Thyroid gland (tissue), 4 donors: ENCODE data around the gene SHISA7. TPM values are rescaled to one million over a fixed set of nuclear protein-coding genes. Genes with fewer than 3 reads are reported as not detected.

Source experiments
- DNase-seq, 2 donors: peaks; one replicate each; pipeline ENCODE4 v3.0.0-alpha.2; 2019
- H3K27ac ChIP-seq, 3 donors: fragments of 200-600 bp; sonication (generic); 1 replicate in 2 of 3; 2 replicates in 1 of 3; pipeline ENCODE4 v1.5.1; 2016 to 2019; ENCODE audit warnings: mild to moderate bottlenecking in 1 of 3, moderate library complexity in 1 of 3
- H3K27me3 ChIP-seq: fragments of 200-600 bp; sonication (generic); one replicate; pipeline ENCODE4 v1.5.1; 2019
- H3K36me3 ChIP-seq, 2 donors: fragments of 200-600 bp; sonication (generic); one replicate each; pipeline ENCODE4 v1.5.1; 2016 to 2019
- H3K4me1 ChIP-seq, 2 donors: fragments of 200-600 bp; sonication (generic); one replicate each; pipeline ENCODE4 v1.5.1; 2017 to 2019
- H3K4me3 ChIP-seq, 3 donors: fragments of 200-600 bp; sonication (generic); replicated peaks in 1 of 3; 1 replicate in 2 of 3; 2 replicates in 1 of 3; pipeline ENCODE4 v1.5.1; 2016; ENCODE audit warnings: mild to moderate bottlenecking in 1 of 3
- H3K9me3 ChIP-seq: fragments of 200-600 bp; sonication (generic); one replicate; pipeline ENCODE4 v1.5.1; 2017
- CTCF ChIP-seq, 6 experiments: fragments of 200-600 bp in 3 of 6; fragments of 450-650 bp in 3 of 6; sonication (generic) in 3 of 6; IDR thresholded peaks; one replicate each; pipeline ENCODE4 v1.5.1; 2016 to 2019; ENCODE audit warnings: antibody characterized with exemption in 6 of 6, mild to moderate bottlenecking in 2 of 6, inconsistent platforms in 1 of 6, moderate library complexity in 1 of 6
- POLR2A ChIP-seq, 2 donors: fragments of 450-650 bp; IDR thresholded peaks; one replicate each; pipeline ENCODE4 v1.6.1; 2017; ENCODE audit warnings: antibody characterized with exemption in 2 of 2, mild to moderate bottlenecking in 2 of 2, moderate library complexity in 1 of 2
- WGBS, 2 donors: methylation state at CpG; one replicate each; pipeline ENCODE4 v1.1.5; 2017; 5-methylcytosine and 5-hydroxymethylcytosine counted together
- intact Hi-C: fragments of 100-400 bp; cut with DNase I; formaldehyde crosslinking; loops from one replicate; pipeline ENCODE4 v1.15.1; 2023
- total RNA-seq, 4 donors: library from RNA; depleted of rRNA; stranded (reverse); fragments of >200 nt; gene quantifications; one replicate each; pipeline ENCODE4 v1.2.3, GENCODE V29; 2016

Gene SHISA7
- total RNA-seq, 4 donors from 2014 or later = not detected

- intact Hi-C loops = loop anchor here (10.0 kb wide), 1 partner anchor 269 kb away; the partner anchor contains the start of gene U2AF2
- H3K27ac ChIP-seq = peak within 1 kb of the TSS; percentile 81 to 98 (median 98)
- H3K27me3 ChIP-seq = no peaks in the 10 kb centered on the region
- peak; percentile 87 to 99 for TF ChIP-seq POLR2A (IDR thresholded peaks at IDR 0.05)
- TF ChIP-seq CTCF (IDR thresholded peaks at IDR 0.05) = no peak
- 0% methylated on average over 55 to 62 of the region's 68 CpGs for WGBS, 2 donors
- peak; percentile 98 to 99 for DNase-seq
- H3K4me1 ChIP-seq = peaks cover 35 to 50% of the 10 kb centered on the region in 2 donors
- H3K36me3 ChIP-seq = peaks cover 18 to 23% of the 10 kb centered on the region in 2 donors
- peak within 1 kb of the TSS; percentile 11 to 89 (median 62) for H3K4me3 ChIP-seq
- no peaks in the 10 kb centered on the region for H3K9me3 ChIP-seq
These were observed 57.2 kb downstream of the SHISA7 start, which contains the start of gene RPL28 for GRCh38 chr19:55385724-55386492. Gene RPL28, plus strand, starts transcription at chr19:55385932. Its CDS starts 426 bp downstream, at chr19:55386358.

GRCh38 chr19:55384920-55385723, 58.0 kb downstream of the SHISA7 start:
- intact Hi-C loops = loop anchor here (10.0 kb wide), 1 partner anchor 270 kb away; the partner anchor contains the start of gene U2AF2
- TF ChIP-seq CTCF (IDR thresholded peaks at IDR 0.05) = no peak
- TF ChIP-seq POLR2A (IDR thresholded peaks at IDR 0.05) = peak in 1 of 2 donors; percentile 1
- Histone ChIP-seq H3K27me3 (no peaks in the 10 kb centered on the region), H3K4me1 (peaks cover 35 to 50% of the 10 kb centered on the region in 2 donors), H3K4me3 (peak overlapping the region in 1 of 3 donors; percentile 89), H3K9me3 (no peaks in the 10 kb centered on the region), H3K27ac (peak overlapping the region; percentile 81 to 98 (median 98)), H3K36me3 (peaks cover 18 to 23% of the 10 kb centered on the region in 2 donors)
- 4 to 6% methylated on average over 33 of the region's 34 CpGs for WGBS, 2 donors
- DNase-seq = peak; percentile 96 to 98

GRCh38 chr19:55384131-55384919, 58.8 kb downstream of the SHISA7 start, which contains the start of gene TMEM238:
Gene TMEM238, minus strand, starts transcription at chr19:55384292. Its CDS starts 33 bp downstream, at chr19:55384259.
- H3K4me3 ChIP-seq = peak within 1 kb of the TSS in 2 of 3 donors; percentile 15 to 89
- peak in 1 of 2 donors; percentile 69 for TF ChIP-seq POLR2A (IDR thresholded peaks at IDR 0.05)
- no peak for TF ChIP-seq CTCF (IDR thresholded peaks at IDR 0.05)
- H3K4me1 ChIP-seq = peaks cover 35 to 44% of the 10 kb centered on the region in 2 donors
- H3K9me3 ChIP-seq = no peaks in the 10 kb centered on the region
- 44 to 46% methylated on average over 18 to 19 of the region's 72 CpGs for WGBS, 2 donors
- peaks cover 18 to 19% of the 10 kb centered on the region in 2 donors for H3K36me3 ChIP-seq
- no peaks in the 10 kb centered on the region for H3K27me3 ChIP-seq
- DNase-seq = peak; percentile 72 to 74
- H3K27ac ChIP-seq = peak within 1 kb of the TSS; percentile 81 to 98 (median 98)
- intact Hi-C loops = loop anchor here (10.0 kb wide), 1 partner anchor 270 kb away; the partner anchor contains the start of gene U2AF2

- peak; percentile 72 to 77 for DNase-seq
- no peaks in the 10 kb centered on the region for H3K9me3 ChIP-seq
- H3K4me3 ChIP-seq = peak overlapping the region in 1 of 3 donors; percentile 27
- no peaks in the 10 kb centered on the region for H3K27me3 ChIP-seq
- H3K36me3 ChIP-seq = peaks cover 13% of the 10 kb centered on the region in 2 donors
- intact Hi-C loops = loop anchor here (10.0 kb wide), 1 partner anchor 271 kb away; the partner anchor contains the start of gene U2AF2
- TF ChIP-seq CTCF (IDR thresholded peaks at IDR 0.05) (peak in 2 of 6 experiments; percentile 27 to 28), POLR2A (IDR thresholded peaks at IDR 0.05) (no peak)
- H3K4me1 ChIP-seq = peaks cover 35 to 38% of the 10 kb centered on the region in 2 donors
- WGBS, 2 donors = 18 to 20% methylated on average over 15 to 19 of the region's 88 CpGs
- peak overlapping the region in 1 of 3 donors; percentile 98 for H3K27ac ChIP-seq
These were observed 59.6 kb downstream of the SHISA7 start for GRCh38 chr19:55383279-55384130.
